ENCODE data around the gene MRPL54.
A peak's percentile ranks its signal among the peaks of the same experiment; 100 is the strongest.

Gene MRPL54

DNA sequence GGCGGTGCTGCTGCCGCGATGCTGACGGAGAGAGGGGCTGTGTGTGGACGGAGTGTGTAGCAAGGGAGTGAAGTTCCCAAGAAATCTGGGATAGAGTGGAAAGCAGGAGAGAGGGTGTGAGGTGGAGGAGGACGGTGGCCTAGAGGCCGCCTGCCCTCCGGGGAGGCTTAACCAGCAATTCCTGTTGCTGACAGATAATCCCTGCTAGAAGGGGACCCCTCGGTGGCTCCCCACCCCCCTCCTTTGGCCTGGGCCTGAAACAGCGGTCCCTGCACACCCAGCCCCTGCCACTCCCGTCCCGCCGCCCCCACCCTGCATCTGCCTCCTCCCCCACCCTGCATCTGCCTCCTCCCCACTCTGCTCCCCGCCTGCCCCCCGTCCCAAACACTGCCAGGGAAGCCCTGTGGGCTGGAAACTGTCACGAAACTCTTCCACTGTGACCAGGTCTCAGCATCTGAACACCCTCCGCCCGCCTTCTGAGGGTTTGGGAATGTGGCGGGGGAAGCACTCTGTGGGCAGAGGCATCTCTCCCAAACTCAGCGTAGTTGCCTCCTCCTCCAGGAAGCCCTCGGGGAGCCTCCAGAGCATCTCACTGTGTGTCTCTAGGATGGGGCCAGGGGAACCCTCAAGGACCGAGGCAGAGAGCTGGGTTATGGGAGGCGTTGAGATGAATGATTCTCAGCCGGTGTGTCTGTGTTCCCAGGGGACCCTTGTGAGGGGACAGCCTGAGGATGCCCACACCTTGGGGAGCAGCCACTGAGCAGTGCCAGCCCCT is 40.8 kb downstream of the MRPL54 start:
- no peak overlapping the region for H3K27ac ChIP-seq
- no peak for TF ChIP-seq ZFX (IDR thresholded peaks at IDR 0.05)
- TF ChIP-seq, protein P1, sequence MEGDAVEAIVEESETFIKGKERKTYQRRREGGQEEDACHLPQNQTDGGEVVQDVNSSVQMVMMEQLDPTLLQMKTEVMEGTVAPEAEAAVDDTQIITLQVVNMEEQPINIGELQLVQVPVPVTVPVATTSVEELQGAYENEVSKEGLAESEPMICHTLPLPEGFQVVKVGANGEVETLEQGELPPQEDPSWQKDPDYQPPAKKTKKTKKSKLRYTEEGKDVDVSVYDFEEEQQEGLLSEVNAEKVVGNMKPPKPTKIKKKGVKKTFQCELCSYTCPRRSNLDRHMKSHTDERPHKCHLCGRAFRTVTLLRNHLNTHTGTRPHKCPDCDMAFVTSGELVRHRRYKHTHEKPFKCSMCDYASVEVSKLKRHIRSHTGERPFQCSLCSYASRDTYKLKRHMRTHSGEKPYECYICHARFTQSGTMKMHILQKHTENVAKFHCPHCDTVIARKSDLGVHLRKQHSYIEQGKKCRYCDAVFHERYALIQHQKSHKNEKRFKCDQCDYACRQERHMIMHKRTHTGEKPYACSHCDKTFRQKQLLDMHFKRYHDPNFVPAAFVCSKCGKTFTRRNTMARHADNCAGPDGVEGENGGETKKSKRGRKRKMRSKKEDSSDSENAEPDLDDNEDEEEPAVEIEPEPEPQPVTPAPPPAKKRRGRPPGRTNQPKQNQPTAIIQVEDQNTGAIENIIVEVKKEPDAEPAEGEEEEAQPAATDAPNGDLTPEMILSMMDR (conservative IDR thresholded peaks at IDR 0.05), result no peak

DNA sequence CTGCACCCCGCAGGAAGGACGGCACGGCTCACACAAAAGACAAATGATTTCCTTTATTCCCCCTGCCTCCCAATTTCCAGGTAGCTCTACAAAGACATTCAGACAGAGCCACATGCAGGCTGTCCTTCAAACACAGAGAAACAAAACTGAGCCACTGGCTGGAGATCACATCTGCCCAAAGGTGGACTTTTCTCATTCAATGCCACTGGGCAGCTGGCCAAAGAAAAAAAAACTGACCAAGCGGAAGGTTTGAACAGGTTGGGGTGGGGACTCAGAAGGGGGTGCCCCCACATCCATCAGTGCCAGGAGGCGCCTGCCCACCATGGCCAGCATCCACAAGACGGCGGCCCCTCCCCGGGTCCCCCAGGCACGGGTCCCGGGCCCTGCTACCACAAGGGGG is 41.5 kb downstream of the MRPL54 start:
- TF ChIP-seq, protein P1 (conservative IDR thresholded peaks at IDR 0.05), result no peak
- no peak for TF ChIP-seq ZFX (IDR thresholded peaks at IDR 0.05)
- no peak overlapping the region for H3K27ac ChIP-seq

DNA sequence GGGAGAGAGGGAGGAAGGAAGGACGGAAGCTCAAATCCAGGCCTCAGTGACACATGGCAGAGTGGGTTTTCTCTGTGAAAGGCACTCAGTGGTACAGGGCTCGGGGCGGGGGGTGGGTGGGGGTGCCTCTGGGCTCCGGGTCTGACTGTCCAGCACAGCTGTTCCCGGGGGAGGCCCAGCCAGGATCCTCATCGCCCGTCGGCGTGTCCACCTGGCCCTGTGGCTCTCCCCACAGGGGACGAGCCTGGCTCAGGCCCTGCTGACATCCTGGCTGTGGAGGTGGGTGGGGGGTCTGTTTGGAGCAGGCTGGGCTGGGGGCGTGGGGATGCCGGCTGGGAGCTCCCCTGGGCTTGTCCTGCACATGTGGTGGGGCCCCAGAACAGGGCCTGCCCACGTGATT is 41.9 kb downstream of the MRPL54 start:
- no peak overlapping the region for H3K27ac ChIP-seq
- TF ChIP-seq ZFX (IDR thresholded peaks at IDR 0.05), result no peak

DNA sequence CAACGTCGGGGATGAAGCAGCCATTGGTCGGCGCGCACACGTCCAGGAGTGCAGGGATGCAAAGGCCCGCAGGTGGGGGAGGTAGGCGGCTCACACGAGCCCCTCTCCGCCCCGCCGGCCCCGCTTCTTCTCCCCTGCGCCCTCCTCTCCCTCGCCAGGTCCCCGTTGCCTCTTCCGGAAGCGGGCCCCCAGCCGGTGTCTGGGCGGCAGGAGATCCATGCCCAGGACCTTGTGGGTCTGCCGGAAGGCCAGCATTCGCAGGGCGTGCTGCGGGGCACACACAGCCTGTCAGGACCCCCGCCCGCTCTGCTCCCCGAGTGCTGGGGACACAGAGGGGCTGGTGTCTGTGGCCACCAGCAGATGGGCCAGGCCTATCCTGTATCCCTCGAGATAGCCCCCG is 43.4 kb downstream of the MRPL54 start:
- no peak for TF ChIP-seq ZFX (IDR thresholded peaks at IDR 0.05)
- TF ChIP-seq, protein P1 (conservative IDR thresholded peaks at IDR 0.05), result no peak
- H3K27ac ChIP-seq, result no peak overlapping the region

DNA sequence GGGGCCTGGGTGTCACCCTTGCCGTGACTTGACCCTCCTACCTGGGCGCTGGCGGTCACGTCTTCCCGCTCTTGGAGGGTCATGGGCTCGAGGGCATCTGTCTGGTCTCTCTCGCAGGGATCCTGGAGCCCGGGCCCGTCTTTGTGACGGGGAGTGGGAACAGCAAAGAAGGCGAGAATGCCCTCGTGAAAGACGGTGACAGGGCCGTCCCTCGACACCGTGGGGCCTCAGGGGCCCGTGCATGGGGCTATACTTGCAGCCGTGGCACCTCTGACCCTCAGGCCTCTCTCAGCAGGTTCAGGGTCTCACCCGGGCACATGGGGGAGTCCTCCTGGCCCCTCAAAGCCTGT is 44.6 kb downstream of the MRPL54 start:
- TF ChIP-seq, protein P1 (conservative IDR thresholded peaks at IDR 0.05), result no peak
- no peak for TF ChIP-seq ZFX (IDR thresholded peaks at IDR 0.05)

DNA sequence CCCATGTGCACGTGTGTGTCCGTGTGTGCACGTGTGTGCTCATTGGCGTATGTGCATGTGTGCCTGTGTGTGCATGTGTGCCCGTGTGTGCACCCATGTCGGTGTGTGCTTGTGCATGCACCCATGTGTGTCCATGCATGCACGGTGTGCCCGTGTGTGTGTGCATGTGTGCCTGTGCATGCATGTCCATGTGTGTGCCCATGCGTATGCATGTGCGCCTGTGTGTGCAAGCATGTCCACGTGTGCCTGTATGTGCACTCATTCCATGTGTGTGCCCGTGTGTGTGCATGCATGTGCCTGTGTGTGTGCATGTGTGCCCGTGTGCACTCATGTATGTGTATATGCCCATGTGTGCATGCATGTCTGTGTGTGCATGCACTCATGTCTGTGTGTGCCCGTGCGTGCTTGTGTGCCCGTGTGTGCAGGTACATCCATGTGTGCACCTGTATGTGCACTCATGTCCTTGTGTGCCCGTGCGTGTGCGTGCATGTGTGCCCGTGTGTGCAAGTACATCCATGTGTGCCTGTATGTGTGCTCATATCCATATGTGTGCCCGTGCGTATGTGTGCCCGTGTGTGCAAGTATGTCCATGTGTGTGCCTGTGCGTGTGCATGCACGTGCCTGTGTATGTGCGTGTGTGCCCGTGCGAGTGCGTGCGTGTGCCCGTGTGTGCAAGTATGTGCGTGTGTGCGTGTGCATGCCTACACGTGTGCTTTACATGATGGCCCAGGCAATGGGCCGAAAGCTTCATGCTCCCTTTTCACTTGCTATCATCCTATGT is 45.3 kb downstream of the MRPL54 start:
- peak overlapping the region; percentile 9; the same call in 1 of the 2 replicates for H3K27ac ChIP-seq
- no peak for TF ChIP-seq ZFX (IDR thresholded peaks at IDR 0.05)
- TF ChIP-seq, protein P1 (conservative IDR thresholded peaks at IDR 0.05), result no peak

More for the DNA sequence above, 44.6 kb downstream of the MRPL54 start:
- H3K27ac ChIP-seq, result no peak overlapping the region

DNA sequence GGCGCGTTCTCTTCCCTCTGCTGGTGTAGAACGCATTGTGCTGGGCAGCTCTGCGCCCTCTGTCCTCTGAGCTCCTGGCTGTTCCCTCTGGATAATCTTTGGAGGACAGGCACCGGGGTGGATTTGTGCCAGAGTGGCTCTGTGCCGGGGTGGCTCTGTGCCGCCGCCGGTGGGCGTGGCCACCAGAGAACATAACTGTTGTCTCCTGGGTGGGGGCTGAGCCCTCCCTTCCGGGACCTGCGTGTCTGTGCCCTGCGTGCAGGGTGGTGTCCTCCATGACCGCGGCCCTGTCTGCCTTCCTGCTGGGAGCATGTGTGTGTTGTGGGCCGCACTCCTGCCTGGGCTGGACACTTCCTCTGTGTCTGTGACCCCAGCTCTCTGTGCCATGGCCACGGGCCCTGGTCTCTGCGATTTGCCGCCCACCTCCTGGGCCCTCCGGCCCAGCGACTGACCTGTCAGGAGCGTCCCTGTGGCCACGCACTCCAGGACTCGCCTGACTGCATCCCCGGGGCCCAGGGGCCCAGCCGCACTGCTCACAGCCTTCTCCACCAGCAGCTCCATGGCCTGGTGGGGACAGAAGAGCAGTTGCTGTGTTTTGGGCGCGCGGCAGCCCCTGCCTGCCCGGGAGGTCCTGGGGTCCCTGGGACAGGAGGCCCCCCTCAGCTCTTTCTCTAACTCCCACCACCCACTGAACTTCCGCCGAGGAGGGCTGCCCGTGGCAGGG is 46.1 kb downstream of the MRPL54 start:
- no peak for TF ChIP-seq ZFX (IDR thresholded peaks at IDR 0.05)
- TF ChIP-seq, protein P1 (conservative IDR thresholded peaks at IDR 0.05), result no peak
- 0 out of 2 replicates have a peak overlapping the region, but pooled peaks have one; percentile 9 for H3K27ac ChIP-seq

Data from C4-2B (cell line).